ENCODE measurements around the gene PSD2.

- no peak for TF ChIP-seq EZH2phosphoT487 (IDR thresholded peaks at IDR 0.05; ENCODE audit: borderline replicate concordance, low read length)
- TF ChIP-seq EZH2 (IDR thresholded peaks at IDR 0.05; ENCODE audit: low read length, unreplicated experiment): no peak
- no peak for TF ChIP-seq CTCF (conservative IDR thresholded peaks at IDR 0.05; ENCODE audit: low read depth, low read length)
Measured at GRCh38 chr5:139769477-139769876, 26.1 kb upstream of the PSD2 start.
